ENCODE measurements around the gene DNAH10.
A peak's percentile ranks its signal among the peaks of the same experiment; 100 is the strongest.

The DNAH10 gene

DNA sequence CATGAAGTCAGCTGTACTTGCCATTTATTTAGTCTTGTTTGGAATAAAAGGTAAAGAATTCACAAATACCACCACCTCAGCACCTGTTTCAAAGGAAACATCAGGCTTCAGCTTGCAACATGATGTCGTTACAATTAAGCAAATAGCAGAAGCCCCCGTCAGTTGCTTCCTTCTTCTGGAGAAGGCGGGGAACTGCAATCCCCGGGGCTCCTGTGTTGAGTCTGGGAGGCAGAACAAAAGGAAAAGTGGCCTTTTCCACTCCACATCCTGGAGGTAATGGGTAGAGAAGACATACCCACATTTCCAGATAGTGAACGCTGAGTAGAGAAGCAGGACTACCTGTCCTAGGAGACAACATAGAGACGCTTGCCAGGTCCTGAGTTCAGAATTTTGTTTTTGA, 92.8 kb downstream of the DNAH10 start:
- Histone ChIP-seq H3K4me2 (ENCODE audit: low read depth, low read length, poor library complexity, severe bottlenecking) (no peak overlapping the region), H2AFZ (ENCODE audit: low read length) (peak overlapping the region; percentile 46; the same call in 1 of the 2 replicates), H3K36me3 (ENCODE audit: insufficient read depth, low read length) (no peaks in the 10 kb centered on the region)

DNA sequence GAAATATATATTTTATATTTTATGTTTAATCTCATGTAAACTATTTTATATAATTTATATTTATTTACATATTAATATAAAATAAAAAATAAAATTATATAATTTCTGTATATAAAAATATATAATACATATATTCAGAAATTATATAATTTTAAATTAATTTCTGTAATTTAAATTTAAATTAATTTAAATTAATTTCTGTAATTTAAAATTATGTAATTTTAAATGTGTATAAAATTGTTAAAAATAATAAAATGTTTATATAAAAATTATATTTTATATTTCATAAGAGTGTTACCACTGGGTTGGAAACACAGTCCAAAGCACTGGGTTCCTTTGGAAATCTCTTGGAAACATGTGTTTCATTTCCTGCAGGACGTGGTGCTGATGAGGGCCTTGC, 94.6 kb downstream of the DNAH10 start:
- Histone ChIP-seq H3K79me2 (ENCODE audit: insufficient read depth, low read length) (no peaks in the 10 kb centered on the region), H2AFZ (ENCODE audit: low read length) (no peak overlapping the region), H3K9ac (ENCODE audit: low read depth, low read length, poor library complexity, severe bottlenecking) (no peak overlapping the region), H3K9me3 (ENCODE audit: insufficient read depth, low read depth, low read length) (no peaks in the 10 kb centered on the region), H3K36me3 (ENCODE audit: insufficient read depth, low read length) (no peaks in the 10 kb centered on the region), H3K4me2 (ENCODE audit: low read depth, low read length, poor library complexity, severe bottlenecking) (no peak overlapping the region), H3F3A (ENCODE audit: low read depth) (no peaks in the 10 kb centered on the region), H3K9me2 (replicated peaks; ENCODE audit: low read depth, low read length) (no peaks in the 10 kb centered on the region), H3K4me1 (ENCODE audit: insufficient read depth, low read length, poor library complexity, severe bottlenecking) (no peaks in the 10 kb centered on the region), H3K4me3 (ENCODE audit: low read length, poor library complexity, severe bottlenecking) (no peak overlapping the region), H4K20me1 (ENCODE audit: insufficient read depth, low read length, poor library complexity, severe bottlenecking) (no peaks in the 10 kb centered on the region), H3K27me3 (ENCODE audit: insufficient read depth, low read length, poor library complexity, severe bottlenecking) (peaks cover 4% of the 10 kb centered on the region)
- no peak for TF ChIP-seq EZH2phosphoT487 (IDR thresholded peaks at IDR 0.05; ENCODE audit: borderline replicate concordance)
- TF ChIP-seq, protein P1, sequence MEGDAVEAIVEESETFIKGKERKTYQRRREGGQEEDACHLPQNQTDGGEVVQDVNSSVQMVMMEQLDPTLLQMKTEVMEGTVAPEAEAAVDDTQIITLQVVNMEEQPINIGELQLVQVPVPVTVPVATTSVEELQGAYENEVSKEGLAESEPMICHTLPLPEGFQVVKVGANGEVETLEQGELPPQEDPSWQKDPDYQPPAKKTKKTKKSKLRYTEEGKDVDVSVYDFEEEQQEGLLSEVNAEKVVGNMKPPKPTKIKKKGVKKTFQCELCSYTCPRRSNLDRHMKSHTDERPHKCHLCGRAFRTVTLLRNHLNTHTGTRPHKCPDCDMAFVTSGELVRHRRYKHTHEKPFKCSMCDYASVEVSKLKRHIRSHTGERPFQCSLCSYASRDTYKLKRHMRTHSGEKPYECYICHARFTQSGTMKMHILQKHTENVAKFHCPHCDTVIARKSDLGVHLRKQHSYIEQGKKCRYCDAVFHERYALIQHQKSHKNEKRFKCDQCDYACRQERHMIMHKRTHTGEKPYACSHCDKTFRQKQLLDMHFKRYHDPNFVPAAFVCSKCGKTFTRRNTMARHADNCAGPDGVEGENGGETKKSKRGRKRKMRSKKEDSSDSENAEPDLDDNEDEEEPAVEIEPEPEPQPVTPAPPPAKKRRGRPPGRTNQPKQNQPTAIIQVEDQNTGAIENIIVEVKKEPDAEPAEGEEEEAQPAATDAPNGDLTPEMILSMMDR (conservative IDR thresholded peaks at IDR 0.05; ENCODE audit: low read length): no peak

More for the DNA sequence above, 92.8 kb downstream of the DNAH10 start:
- no peaks in the 10 kb centered on the region for H3K9me3 ChIP-seq (ENCODE audit: insufficient read depth, low read depth, low read length)
- no peaks in the 10 kb centered on the region for H3K9me2 ChIP-seq (replicated peaks; ENCODE audit: low read depth, low read length)
- no peak overlapping the region for H3K4me3 ChIP-seq (ENCODE audit: low read length, poor library complexity, severe bottlenecking)
- H3K9ac ChIP-seq (ENCODE audit: low read depth, low read length, poor library complexity, severe bottlenecking): no peak overlapping the region
- H3K27me3 ChIP-seq (ENCODE audit: insufficient read depth, low read length, poor library complexity, severe bottlenecking): peaks cover 4% of the 10 kb centered on the region
- no peaks in the 10 kb centered on the region for H3K79me2 ChIP-seq (ENCODE audit: insufficient read depth, low read length)
- no peaks in the 10 kb centered on the region for H3F3A ChIP-seq (ENCODE audit: low read depth)
- no peaks in the 10 kb centered on the region for H3K4me1 ChIP-seq (ENCODE audit: insufficient read depth, low read length, poor library complexity, severe bottlenecking)
- H4K20me1 ChIP-seq (ENCODE audit: insufficient read depth, low read length, poor library complexity, severe bottlenecking): no peaks in the 10 kb centered on the region
- TF ChIP-seq EZH2phosphoT487 (IDR thresholded peaks at IDR 0.05; ENCODE audit: borderline replicate concordance): no peak
- TF ChIP-seq, protein P1 (conservative IDR thresholded peaks at IDR 0.05; ENCODE audit: low read length): no peak

DNA sequence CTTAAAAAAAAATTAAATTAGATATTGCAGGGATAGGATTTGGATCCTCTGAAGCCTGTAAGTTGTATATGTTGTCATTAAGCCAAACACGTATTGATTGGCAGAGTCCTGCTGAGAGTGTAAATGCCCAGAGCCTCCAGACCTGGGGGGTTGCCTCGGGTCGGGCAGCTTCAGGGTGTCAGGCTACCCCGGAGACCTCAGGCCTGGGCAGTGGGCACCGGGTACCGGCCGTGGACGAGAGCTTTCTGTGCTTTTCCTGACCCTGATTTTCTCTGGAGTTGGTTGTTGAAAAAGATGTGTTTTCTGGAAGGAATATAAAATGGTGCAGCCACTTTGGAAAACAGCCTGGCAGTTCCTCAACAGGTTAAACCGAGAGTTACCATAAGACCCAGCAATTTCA, 96.1 kb downstream of the DNAH10 start:
- Histone ChIP-seq H4K20me1 (ENCODE audit: insufficient read depth, low read length, poor library complexity, severe bottlenecking) (no peaks in the 10 kb centered on the region), H3K4me2 (ENCODE audit: low read depth, low read length, poor library complexity, severe bottlenecking) (no peak overlapping the region), H3K9me3 (ENCODE audit: insufficient read depth, low read depth, low read length) (no peaks in the 10 kb centered on the region), H3K4me3 (ENCODE audit: low read length, poor library complexity, severe bottlenecking) (no peak overlapping the region), H3F3A (ENCODE audit: low read depth) (no peaks in the 10 kb centered on the region), H3K9ac (ENCODE audit: low read depth, low read length, poor library complexity, severe bottlenecking) (no peak overlapping the region), H2AFZ (ENCODE audit: low read length) (no peak overlapping the region), H3K79me2 (ENCODE audit: insufficient read depth, low read length) (no peaks in the 10 kb centered on the region), H3K9me2 (replicated peaks; ENCODE audit: low read depth, low read length) (no peaks in the 10 kb centered on the region), H3K4me1 (ENCODE audit: insufficient read depth, low read length, poor library complexity, severe bottlenecking) (no peaks in the 10 kb centered on the region), H3K27me3 (ENCODE audit: insufficient read depth, low read length, poor library complexity, severe bottlenecking) (no peaks in the 10 kb centered on the region), H3K36me3 (ENCODE audit: insufficient read depth, low read length) (no peaks in the 10 kb centered on the region)
- TF ChIP-seq EZH2phosphoT487 (IDR thresholded peaks at IDR 0.05; ENCODE audit: borderline replicate concordance): no peak
- TF ChIP-seq, protein P1 (conservative IDR thresholded peaks at IDR 0.05; ENCODE audit: low read length): no peak

Data from Loucy (cell line).